GM19395 (cell line): ENCODE measurements around the gene PCBD1.
"Not testable (repeated sequence)": the region's sequence is repeated elsewhere in the genome, so short reads cannot be mapped to it uniquely, and the experiment has no call there.

ENCODE experiments used
- ATAC-seq: cut with Tn5 transposase; IDR thresholded peaks from one replicate; pipeline ENCODE4 v1.9.1; 2021; ENCODE audit warnings: mild to moderate bottlenecking, moderate library complexity; ENCODE audit not compliant: unreplicated experiment

PCBD1 gene

GRCh38 chr10:70879207-70879606 is 9.2 kb downstream of the PCBD1 start:
- no peak for ATAC-seq

DNA sequence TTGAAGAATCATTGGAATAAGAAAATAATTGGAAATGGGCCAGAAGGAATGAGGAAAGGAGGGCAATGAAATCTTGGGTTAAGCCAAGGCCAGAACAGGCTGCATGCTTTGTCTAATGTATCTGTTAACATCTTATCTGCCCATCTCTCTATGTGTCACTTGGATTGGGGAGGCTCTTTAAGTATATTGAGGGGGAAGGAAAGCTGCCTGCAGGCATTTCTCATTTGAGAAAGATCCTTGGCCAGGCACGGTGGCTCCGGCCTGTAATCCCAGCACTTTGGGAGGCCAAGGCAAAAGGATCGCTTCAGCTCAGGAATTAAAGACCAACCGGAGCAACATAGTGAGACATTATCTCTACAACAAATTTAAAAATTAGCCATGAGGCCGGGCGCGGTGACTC is 14.3 kb downstream of the PCBD1 start:
- no peak for ATAC-seq

GRCh38 chr10:70872291-70872690 is 16.1 kb downstream of the PCBD1 start:
- no peak for ATAC-seq

- no peak for ATAC-seq
These were observed 21.9 kb downstream of the PCBD1 start for GRCh38 chr10:70866424-70866823.

DNA sequence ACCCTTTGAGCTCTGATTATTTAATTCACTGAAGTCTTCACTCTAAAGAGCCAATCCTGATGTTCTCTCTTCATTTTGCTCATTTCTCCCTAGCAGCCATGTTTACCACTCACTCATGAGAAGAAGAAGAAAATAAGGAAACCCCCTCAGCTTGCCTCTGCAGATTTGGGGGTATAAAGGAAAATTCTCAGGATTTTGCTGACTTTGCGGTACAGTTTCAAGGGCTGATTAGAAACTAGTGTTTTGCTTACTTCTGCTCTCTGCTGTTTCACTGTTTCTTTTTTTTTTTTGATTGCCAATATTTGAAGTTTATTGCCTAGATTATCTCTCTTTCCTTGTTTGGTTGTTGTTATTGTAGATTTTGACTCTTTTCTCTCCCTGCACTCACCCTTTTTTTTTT is 23.4 kb downstream of the PCBD1 start:
- ATAC-seq = no peak

DNA sequence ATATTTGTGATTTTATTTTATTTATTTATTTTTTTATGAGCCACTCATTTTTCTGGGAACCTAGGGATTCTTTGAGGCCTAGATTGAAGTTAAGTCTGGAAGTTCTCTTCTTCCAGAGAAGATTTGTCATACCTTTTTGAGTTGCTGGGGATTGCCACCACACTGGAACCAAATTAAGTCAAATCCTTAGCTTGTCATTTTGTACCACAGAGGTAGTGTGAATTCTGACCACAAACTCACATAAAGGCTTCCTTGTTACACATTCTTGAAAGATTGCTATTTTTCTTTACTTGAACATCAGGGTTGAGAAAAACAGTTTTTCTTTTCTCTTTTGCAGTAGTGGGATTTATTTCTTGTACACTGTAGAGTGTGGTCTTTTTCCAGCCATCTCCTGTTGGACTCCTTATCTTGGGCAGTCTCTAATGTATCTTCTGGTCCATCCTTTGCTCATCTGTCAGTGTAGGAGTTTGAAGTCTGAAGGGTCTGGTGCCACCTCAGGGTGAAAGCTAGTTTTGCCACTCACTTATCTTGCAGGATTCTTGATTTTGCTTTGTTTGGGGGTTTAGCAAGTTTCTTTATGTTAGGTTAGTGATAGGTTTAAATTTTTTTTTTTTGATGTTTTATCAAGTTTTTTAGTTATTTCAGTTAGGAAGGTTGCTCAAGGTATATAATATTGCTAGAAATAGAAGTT is 24.8 kb downstream of the PCBD1 start:
- no peak for ATAC-seq

- not testable (repeated sequence) for ATAC-seq
These were observed 26.7 kb downstream of the PCBD1 start for GRCh38 chr10:70861495-70862197.

- ATAC-seq = no peak
These were observed 29.6 kb downstream of the PCBD1 start for GRCh38 chr10:70858759-70859158.

DNA sequence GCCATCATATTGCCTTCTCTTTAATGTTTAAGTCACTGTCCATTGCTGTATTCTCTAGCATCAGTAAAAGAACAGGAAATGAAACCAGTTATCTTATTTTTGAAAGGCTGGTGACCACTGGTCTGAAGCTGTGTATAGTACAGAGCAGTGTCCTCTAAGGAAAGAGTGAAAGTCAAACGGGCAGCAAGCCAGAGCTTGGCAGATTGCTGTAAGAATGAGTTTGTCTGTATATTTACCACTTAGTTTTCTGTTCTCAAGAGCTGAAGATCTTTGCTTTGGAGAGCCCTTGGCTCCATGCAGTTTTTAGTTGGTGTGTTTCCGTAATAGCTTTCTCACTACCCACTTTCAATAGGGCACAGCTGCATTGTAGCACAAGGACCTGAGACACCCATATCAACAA is 31.9 kb downstream of the PCBD1 start:
- peak; percentile 50 for ATAC-seq

DNA sequence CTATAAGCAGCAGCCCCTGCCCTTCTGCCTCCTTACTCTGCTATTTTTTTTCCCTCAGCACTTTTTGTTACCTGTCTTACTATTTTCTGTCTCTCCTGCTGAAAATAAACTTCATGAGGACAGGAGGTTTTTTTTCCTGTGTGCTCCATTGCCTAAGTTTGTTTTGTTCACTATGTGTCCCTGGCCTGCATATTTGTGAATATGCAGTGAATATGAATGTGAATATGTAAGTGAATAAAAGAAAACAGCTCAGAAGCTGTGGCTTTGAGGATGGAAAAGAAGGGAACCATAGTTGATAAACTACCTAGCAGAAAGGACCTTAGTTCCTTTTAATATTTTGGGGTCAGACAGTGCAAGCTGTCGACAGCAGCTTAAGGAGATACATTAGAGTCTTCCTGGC is 34.9 kb downstream of the PCBD1 start:
- ATAC-seq = no peak

GRCh38 chr10:70853038-70853437 is 35.3 kb downstream of the PCBD1 start:
- ATAC-seq = no peak

GRCh38 chr10:70851597-70852475 is 36.5 kb downstream of the PCBD1 start:
- ATAC-seq = no peak

GRCh38 chr10:70850097-70850496 is 38.3 kb downstream of the PCBD1 start:
- ATAC-seq = no peak

DNA sequence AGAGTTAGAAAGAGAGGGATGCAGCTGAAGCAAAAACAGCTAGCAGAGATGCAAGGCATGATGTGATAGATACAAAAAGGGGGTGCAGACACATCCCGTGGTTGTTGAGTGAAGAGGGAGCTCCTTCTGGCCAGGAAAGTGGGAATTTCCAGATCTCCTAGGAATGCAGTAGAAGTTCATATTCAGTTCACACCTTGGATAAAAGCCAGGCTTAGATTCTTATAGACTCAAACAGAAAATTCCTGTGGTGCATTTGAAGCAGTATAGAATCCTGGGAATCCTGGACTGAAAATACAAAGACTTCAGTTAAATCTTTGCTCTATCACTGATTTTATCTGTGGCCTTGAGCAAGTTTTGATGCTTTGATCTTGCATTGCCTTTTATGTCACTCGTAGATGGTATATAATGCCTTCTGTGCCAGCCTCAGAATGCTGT is 38.8 kb downstream of the PCBD1 start:
- ATAC-seq = no peak

- no peak for ATAC-seq
These were observed 40.6 kb downstream of the PCBD1 start for GRCh38 chr10:70847659-70848360.

DNA sequence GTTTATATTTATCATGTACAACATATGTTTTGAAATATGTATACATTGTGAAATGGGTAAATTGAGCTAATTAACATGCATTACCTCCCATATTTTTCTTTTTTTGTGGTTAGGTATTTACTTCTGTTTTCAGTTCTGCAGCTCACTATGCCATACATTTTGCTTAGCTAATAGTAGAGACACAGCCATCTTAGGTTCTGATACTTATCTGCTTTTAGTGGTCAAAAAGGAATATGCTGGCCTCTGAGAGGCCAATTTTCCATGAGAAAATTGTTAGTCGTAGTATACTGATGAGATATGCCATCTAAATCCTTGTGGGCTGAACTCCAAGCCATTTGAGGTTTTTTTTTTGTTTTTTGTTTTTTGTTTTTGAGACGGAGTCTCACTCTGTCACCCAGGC is 41.6 kb downstream of the PCBD1 start:
- no peak for ATAC-seq

DNA sequence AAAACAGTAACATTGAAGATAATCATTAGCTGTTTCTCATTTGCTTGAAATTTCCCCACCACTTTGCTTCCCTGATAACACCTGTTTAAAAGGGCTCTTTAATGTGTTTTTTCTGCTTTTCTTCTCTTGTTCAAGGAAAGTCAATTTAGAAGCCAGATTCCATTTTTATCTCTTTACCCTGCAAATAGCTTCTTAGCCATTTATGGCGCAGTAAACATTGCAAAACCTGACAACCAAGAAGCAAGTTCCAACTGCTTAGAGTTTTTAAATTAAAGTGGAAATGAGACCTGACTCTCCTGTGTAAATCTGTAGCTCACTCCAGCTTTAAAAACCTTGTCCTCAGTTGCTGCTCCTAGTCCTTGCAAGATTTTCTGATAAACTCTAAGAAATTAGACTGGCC is 42.5 kb downstream of the PCBD1 start:
- ATAC-seq = no peak

GRCh38 chr10:70845256-70845655 is 43.1 kb downstream of the PCBD1 start:
- ATAC-seq = no peak

DNA sequence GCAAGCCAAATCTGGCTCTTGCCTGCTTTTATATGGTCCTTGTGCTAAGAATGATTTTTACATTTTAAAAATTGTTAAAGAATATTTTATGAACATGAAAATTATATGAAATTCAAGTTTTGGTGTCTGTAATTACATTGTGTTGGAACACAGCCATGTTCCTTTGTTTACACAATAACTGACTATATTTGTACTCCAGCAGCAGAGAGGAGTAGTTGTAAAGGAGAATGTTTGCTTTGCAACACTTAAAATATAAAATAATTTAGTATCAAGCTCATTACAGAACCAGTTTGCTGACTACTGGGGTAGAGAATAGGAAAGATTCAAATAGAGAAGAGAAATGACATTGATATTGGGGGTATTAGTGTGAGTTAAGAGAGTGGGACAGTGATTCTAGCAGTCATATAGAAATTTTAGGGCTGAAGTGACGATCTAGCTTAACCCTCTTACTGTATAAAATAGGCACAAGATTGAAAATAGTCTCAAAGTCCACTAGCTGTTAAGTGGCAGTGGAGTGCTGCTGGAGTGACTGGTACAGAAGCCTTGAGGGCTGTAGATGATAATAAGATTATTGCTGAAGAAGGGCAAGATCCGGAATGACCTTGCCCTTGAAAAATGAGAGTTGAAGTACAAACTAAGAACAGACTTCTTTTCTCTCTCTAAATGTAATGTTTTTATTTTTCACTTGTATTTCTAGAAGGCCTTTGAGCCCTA is 44.4 kb downstream of the PCBD1 start:
- ATAC-seq = no peak

DNA sequence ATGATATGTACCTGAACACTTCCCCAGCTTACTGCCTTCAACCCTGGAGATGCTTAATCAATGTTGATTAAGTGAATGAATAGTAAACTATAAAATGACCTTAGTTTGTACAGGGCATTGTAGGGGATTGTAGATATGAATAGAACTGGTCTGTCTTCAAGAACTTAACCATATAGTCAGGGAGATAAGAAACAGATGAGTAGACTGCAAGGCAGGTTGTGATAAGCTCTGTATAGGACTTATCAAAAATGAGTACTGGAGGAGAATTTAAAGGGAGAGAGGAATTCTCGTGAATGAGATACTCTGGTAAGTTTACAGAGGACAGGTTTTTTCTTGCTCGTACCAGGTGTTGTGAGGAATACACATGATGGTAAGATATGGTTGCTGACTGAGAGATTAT is 45.0 kb downstream of the PCBD1 start:
- no peak for ATAC-seq
